ENCODE measurements around the gene KIRREL3.
A peak's percentile ranks its signal among the peaks of the same experiment; 100 is the strongest.
"Not testable (repeated sequence)": the region's sequence is repeated elsewhere in the genome, so short reads cannot be mapped to it uniquely, and the experiment has no call there.

The KIRREL3 gene

DNA sequence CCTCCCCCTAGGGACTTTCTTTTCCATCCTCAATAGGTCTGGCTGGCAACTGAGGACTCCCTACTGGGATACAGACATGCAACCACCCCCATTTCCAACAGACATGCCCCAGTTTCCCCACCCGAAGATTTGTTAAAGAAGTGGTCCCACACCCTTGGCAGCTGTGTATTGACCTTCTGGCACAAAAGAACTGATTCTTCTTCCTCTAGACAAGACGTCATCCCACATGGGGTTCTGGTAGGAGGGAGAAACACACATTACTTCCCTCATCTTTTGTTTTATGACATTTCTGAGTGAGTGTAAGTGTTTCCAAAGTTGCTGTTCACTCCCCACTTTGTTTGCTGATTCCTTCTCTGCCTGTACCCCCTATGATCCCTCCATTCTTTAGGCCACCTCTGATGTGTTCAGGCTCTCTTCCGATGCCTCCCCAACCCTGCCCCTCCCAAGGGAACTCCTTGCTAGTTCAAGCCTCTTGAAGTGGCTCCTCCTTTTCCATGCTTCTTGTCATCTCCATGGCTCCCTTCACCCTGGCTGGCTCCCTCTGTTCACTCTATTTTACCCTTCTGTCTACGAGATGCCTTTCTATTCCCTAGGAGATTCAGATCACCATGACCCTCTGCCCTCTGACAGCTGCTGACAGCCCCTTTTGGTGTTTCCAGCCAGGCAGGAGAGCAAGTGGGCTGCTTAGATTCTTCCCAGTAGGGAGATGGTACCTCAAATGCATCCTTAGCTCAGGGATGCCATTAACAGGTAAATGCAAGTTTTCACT is 4.3 kb downstream of the KIRREL3 start:
- no peak for DNase-seq

DNA sequence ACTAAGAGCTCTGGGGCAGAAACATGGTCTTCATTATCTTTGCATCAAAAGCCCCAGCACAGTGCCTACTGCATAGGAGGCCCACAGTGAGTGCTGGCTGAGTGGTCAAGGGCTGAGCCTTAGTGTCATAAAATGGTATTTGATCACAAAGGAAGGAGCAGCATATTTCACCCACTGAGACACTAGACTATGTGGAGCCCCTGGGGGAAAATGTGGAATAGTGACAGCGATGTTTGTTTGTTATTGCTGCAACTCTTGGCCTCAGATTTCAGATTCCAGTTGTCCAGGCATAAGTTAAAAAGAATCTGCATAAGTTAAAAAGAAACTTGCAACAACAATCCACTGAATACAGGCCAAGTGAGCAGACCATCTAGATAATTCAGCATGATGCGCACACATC is 7.0 kb downstream of the KIRREL3 start:
- no peak for DNase-seq

DNA sequence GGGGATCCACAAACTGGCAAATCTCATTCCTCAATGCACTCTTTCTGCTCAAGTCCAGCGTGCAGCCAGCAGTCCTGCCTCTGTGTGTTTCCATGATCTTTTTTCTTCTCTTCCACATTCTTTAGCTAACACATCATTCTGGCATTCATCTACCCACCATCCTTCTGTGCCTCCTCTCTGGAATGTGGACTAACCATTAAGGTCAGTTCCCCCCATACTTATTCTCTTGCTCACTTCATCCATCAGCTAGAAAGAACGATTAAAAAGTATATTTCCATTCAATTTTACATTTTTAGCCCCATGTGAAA is 7.8 kb downstream of the KIRREL3 start:
- no peak for DNase-seq

DNA sequence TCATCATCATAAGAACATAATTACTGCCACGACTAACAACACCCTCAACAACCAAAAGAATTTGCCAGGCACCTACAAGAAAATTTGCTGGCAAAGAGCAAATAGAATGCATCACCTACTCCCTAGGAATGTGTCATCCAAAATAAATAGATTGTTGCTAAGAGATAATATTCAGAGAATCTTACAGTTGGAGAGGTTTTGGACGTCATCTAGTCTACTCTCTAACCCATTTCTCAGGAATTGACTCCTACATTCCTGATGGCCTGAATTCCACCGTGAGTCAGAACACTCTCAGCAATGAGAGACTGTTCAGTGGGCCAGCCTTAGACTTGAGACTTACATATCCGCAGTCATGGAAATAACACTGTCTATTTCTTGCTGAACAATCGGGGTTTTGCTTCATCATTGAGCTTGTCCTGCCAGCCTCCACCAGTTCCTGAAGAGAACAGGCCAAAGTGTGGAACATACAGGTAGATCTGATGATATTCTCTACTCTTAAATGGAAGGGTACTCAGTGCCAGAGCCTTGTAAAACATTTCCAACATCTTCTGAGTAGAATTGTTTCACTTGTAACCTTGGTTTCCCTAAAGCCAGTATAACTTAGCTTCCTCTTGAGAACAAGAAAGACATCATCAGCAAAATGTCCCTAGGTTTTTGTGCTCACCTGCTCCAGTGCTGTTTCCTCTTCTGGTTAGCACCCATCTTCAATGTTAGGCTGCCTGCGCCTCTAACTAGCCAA is 8.3 kb downstream of the KIRREL3 start:
- DNase-seq: no peak

DNA sequence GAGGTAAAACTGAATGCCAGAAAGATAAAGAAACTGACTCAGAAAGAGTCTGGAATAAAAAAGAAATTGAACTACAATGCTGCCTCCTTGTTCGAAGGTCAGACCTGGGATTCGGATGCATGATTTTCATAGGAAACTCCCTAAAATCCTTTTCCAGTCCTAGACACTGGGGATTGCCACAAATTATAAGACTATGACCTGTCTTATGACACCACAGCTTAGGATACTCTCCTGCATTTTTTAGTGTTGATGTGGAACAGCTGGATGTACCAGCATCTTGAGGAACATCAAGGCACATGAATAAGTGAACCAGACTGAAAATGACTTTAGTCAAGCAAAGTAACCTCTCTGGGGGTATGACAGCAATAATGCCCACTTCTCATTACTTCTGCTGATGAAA is 9.0 kb downstream of the KIRREL3 start:
- DNase-seq: no peak

DNA sequence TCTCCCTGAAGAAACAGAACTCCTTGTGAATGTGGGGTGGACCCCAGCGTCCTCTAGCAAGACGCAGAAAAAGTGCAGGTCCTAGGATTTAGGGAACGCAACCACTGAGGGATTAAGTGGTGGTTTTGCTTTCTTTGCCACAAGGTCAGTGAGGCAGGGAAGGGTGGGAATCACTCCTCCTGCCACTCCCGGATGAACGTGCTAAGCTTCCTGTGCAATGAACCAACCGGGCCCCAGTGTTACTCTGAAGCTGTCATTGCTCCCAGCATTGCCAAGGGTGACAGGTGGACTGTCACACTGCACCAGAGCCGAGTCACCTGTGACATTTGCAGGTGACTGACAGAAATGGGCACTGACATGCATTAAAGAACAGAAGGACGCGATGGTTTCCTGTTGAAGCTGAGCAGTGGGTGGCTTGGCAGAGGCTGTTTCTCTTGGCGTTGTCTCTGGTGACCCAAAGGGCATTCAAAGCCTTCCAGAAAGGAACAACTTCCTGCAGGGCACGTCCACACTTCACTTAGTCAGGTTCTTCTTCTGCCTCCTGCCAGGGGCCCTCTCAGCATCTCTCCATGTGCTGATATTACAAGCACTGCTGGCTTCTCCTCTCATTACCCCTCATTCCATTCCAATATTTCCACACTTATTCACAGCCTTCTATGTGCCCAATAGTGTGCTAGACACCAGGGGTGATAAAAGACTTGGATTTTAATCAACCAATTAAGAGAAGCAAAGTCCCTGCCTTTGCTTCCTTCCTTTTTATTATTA is 9.7 kb downstream of the KIRREL3 start:
- no peak for DNase-seq

DNA sequence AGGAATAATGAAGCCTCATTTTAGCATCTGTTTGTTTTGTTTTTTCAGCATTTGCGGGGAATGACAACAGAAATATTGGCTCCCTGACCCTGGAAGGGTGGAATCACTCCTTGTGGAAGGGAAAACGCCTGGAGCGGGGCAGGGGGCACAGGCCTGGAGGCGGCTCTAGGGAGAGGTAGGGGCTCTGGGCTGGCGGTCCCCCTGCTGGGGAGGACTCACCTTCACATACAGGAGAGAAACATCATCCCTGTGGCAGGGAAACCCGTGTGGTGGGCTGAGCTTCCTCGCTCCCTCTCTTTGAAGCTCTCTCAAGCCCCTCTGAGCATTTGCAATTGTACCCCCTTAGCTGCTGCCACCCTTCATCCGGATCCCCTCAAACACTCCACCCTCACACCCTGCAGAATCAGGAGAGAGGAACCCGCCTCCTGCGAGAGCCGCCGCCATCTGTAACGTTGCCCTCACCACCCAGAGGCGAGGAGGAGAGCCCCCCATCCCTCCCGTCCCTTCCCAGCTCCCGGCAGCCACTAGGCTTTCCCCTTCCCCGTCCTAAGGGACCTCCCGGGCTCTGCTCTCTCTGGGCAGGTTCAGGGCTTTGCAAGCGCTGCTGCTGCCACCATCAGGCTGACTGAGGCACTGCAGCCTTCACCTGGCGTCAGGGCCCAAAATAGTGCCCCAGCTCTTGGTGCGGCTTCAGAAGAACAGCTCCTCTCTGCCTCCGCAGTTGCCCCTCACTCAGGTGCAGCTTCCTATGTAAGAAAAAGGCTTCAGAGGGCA is 10.4 kb downstream of the KIRREL3 start:
- DNase-seq: peak; percentile 58

DNA sequence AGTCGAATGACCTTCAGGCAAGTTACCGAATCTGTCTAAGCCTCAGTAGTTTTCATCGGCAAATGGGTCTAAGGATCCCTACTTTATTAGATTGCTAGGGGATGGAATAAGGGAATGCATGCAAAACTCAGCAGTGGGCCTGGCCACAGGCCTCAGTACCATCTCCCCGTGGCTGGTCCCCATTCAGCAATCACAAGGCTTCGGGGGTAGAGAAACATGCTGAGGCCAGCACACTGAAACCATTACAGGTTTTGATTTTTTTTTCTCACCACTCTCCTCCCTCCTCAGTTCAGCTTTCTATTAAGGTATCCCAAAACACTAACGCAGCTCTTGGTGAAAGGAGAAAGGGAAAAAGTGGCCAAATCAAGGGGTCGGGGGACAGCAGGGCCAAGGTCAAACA is 11.9 kb downstream of the KIRREL3 start:
- no peak for DNase-seq

DNA sequence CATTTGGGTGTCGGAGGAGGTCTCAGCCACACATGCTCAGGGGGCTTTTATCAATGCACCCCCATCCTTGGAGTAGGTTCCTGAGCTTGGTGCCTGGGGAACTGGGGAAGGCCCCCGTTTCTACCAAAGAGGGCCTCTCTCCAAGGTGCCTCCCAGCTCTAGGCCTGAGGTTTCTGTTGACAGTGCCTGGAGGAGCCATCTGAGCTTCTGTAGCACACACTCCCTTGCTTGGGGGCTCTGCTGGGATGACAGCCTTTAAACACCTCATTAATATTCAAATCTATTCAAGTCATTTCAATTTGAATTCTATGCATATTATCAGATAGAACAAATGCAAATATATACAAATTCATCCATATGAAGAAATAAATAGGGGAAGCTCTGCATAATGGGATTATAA is 18.9 kb downstream of the KIRREL3 start:
- DNase-seq: no peak

DNA sequence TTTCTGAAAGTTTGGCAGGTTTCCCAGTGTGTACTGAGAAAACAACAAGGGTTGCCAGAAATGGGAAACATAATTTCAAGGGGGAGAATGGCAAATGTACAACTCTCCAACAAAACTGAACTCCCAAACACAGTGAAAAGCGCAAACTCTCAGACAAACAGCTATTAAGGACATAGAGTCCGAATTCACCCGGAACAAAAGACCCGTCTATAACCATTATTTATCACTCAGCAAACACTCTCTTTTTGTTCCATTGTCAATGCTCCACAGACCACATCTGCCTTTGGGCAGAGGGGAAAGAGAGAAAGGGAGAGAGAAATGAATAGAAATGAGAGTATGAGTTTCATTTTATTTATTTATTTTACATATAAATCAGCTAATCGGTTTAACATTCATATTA is 21.7 kb downstream of the KIRREL3 start:
- DNase-seq: no peak

DNA sequence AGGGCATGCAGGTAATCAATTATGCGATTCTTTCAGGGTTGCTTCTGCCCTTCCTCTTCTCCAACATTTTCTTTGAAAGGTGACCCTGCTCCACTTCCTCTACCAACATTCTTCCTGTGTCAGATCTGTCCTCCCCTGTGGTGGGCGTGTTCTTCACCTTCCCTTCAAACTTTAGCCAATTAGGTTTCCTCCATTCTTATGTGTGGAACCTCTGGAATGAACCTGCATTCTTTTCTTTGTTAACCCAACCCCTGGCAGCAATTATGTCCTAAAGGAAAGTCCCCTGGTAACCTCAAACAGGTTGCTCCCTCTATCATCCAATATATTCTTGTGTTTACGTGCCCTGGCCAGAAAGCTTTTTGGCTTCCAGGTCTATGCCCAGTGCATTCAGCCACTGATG is 22.4 kb downstream of the KIRREL3 start:
- no peak for DNase-seq

DNA sequence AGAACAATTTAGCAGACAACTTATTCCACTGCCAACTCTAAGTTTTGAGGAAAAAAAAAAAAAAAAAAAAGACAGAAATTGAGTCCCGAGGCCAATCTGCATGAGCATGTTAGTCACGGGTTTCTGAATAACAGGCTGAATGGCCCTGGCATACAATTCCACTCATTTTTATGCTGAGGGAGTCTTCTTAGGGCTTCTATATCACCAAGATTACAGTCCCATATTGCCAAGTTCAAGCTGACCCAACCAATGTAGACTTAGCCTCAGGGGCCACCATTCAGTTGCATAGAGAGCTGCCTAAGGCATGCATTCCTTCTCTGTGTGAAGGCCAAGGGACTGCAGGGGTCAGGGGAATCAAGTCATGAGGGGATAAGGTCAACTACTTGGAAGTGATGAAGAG is 27.5 kb downstream of the KIRREL3 start:
- DNase-seq: no peak

DNA sequence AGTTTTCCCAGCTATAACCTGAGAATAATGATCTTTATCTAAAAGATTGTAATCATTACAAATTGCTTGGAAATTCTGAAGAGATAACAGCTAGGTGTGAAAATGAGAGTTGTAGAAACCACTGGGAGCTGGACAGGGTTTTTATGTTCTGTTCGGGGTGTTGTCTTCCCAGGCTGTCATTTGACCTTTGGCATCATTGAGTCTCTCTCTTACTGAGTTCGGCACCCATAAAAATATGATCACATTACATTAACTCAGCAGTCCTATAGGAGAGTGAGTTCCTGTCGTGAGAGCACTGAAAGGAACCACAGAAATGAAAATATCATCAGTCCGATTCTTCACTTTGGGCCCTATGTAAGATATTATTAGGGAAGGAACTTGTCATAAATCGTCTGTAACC is 29.3 kb downstream of the KIRREL3 start:
- DNase-seq: no peak

DNA sequence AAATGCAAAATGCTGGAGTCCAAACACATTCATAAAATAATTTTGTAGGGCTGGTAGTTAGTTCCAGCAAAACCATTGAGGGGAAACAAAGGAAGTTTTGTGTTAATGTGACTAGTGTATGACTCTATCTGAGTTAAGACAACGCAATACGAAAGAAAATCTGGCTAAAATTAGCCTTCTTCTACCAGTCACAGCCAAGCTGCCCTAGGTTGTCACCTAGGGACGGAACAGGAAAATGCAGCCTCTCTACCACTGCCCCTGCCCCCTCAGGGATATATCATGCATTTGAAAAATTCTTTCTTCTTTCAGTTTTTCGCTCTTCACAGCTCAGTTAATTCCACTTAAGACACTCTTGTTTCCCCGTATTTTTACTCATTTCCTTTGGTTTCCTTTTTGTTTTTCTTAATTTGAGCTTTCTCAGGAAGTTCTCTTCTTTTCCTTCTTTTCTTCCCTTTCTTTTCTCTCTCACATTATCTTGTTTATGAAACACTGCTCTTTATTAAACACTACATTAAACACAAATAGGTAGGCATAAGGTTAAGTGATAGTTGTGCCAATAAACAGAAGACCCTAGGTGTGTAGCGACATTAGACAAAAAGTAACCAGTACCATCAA is 30.6 kb downstream of the KIRREL3 start:
- DNase-seq: no peak

DNA sequence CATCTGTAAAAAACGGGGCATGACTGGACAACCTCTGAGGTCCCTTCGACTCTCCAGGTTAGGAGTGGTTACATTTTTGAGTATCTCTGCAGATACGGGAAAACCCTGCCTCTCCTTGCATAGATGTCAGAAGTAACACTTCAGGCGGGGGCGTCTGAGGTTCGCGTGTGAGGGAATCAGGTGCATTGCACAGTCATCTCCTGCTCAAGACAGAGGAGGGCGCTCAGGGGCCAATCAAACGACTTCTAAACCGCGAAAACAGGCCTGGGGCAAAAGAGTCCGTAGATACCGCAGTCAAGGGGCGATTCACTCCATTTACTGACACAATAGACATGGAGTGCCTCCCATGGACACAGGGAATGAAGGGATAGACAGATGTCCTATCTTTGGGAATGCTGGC is 31.7 kb downstream of the KIRREL3 start:
- DNase-seq: peak; percentile 5

DNA sequence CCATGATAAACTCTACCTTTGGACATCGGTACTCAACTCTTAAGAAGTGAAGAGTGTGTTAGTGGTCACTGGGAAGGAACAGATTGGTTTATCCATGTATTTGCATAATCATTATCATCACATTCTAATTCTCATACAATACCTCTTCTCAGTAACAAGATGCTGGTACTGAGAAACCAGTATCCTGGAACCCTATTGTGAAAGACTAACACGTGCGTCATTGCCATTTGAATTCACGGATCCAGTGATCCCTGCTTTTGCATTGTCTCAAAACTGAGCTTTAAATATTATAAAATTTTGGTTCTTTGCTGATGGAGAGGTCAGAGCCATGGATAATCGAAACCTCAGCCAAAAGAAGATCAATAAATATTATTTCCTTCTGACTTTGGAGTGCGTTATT is 35.2 kb downstream of the KIRREL3 start:
- DNase-seq: no peak

DNA sequence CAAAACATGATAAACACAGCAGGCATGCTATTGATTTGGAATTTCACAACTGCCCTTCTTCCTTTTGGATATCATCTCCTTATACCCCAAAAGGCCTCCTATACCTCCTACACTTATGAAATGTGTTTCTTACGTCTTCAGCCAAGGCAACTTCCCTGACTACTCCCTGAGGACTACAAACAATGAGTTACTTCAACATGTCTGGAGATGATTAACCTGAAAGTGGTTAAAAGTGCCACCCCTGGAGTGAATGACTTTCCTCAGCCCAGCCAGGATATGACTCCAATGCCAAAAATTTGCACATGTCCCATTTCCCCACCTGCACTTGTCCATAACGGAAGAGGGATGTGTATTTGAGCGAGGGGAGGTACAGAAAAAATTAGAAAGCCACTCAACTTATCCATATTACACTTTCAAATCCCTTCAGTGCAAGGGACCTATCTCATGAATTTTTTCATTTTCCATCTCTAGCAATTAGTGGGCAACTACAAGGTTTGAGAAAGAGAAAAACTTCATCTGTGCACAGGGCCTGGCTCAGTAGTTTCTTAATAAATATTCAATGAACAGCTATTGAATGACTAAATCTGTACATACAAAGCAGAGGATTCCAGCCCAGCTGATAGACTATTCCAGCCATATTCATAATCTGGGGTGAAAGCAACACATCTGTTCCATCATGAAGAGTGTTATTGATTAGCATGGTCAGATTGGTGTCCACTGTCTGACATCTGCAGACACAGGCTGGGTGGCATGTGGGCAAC is 36.8 kb downstream of the KIRREL3 start:
- no peak for DNase-seq

DNA sequence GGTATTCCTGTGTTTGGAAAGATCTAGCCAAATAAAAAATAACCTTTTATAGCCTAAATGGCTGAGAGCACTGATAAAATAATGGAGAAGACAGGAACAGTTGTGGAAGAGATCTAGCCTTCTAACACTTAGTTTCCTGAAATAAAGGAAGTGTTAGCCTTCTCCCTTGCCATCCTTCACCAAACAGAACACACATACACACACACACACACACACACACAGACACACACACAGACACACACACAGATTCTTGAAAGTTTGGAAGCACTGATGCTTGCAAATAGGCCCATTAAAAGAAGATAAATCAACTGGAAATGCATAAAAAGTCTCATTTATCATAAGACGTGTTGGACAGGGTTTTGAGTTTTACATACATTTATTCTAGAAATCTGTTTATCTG is 37.5 kb downstream of the KIRREL3 start:
- no peak for DNase-seq

DNA sequence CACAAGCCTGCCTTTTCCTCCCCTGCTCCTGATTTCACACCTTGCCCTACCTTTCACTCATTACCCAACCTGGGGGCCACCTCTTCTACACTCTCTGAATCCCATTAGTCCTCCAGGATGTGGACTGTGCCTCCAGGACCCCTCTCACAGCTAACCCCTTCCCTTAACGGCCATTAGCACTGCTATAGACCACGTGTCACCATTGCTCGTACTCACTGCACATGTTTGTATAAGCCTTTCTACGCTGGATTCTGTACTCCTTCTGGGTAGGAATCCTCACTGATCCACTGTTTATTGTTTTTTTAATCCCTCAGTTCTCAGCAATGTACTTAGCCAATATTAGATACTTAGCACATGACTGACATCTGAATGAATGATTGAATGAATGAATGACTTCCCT is 40.9 kb downstream of the KIRREL3 start:
- DNase-seq: no peak

DNA sequence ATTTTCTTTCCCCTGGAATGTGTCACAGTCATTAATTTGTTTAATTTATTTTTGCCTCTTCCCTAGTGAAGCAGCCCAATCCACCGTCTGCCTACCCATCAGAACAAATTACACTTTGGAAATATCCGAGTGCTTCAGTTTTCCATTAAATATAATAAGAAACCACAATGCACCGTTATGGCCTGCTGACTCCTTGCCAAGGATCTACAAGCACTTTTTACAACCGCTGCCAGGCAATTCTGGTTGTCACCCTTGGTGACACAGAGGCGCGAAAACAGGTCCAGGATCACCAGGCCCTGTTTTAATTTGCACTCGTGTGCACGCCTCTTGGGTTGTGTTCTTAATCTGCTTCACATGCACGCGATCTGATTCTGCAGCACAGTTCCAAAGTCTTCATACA is 43.9 kb downstream of the KIRREL3 start:
- no peak for DNase-seq

DNA sequence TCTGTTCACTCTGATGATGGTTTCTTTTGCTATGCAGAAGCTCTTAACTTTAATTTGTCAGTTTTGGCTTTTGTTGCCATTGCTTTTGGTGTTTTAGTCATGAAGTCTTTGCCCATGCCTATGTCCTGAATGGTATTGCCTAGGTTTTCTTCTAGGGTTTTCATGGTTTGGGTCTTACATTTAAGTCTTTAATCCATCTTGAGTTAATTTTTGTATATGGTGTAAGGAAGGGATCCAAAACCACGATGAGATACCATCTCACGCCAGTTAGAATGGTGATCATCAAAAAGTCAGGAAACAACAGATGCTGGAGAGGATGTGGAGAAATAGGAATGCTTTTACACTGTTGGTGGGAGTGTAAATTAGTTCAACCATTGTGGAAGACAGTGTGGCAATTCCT is 48.0 kb downstream of the KIRREL3 start:
- not testable (repeated sequence) for DNase-seq

DNA sequence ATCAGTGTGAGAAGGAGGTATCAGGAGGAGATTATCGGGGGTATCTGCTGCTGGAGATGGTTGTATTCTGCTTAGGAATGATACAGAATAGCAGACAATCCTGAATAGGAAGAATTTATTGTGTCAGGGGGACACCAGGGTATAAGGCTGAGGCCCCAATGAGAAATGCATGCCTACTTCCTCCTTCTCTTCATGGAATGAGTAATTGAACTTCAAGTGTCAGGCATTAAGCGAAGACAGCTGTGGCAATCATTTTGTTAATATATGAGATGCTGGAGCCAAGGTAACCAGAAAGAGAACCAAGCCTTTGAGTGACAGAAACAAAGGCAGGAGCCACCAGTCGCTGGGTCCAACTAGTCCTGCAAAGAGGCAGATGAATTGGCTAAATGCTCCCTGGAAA is 49.1 kb downstream of the KIRREL3 start:
- DNase-seq: no peak

All from activated CD4-positive, alpha-beta T cell treated with anti-CD3 and anti-CD28 coated beads, Interleukin-2, amount 50 U/mL, for 16 hours (primary cell).